Measurements from ENCODE around the gene CREG2. TPM values are rescaled to one million over a fixed set of nuclear protein-coding genes. Genes with fewer than 3 reads are reported as not detected.

Gene CREG2
- total RNA-seq, 1 experiment from 2014 or later = 119 TPM

DNA sequence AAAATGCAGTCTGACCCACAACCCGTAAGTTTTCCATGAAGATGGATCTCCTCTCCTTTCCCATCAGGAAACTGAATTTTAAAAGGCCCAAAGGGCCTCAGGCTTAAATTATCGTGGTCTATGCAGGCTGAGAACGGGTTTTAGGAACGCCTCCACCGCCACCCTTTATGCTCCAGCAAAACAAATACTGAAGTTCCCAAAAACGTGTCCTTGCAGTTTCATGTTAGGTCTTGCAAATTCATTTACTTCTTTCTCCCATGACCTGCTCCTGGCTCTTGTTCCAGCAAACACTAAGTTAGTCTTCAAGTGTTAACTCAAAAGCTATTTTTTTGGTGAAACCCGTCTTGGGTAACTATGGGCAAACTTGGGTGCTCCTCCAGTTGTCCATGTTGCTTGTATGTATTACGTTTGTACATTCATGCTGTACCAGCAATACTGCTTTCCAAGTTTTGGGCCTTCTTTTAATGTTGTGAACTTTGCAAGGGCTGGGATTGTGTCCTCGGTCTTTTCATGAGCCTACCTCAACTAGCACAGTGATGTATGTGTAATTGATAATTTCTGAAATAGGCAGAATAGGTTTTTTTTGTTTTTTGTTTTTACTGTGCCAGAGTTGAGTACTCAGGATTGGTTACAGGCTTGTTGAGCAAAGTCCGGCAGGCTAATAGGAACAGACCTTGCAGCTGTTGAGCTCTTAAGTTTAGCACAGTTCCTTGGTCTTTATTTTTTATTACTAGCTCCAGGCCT is 77.0 kb downstream of the CREG2 start:
- Mint-ChIP-seq H3K27me3 (ENCODE audit: insufficient read depth, unreplicated experiment) (no peaks in the 10 kb centered on the region), H3K4me3 (ENCODE audit: unreplicated experiment) (no peak overlapping the region), H3K36me3 (ENCODE audit: insufficient read depth, unreplicated experiment) (peaks cover 38% of the 10 kb centered on the region), H3K9me3 (ENCODE audit: unreplicated experiment) (no peaks in the 10 kb centered on the region), H3K4me1 (ENCODE audit: low read depth, unreplicated experiment) (peaks cover 37% of the 10 kb centered on the region), H3K27ac (ENCODE audit: unreplicated experiment) (peak overlapping the region; percentile 57)
- H3K4me3 ChIP-seq (ENCODE audit: low read depth, low read length) = no peak overlapping the region
- TF ChIP-seq, protein P1, sequence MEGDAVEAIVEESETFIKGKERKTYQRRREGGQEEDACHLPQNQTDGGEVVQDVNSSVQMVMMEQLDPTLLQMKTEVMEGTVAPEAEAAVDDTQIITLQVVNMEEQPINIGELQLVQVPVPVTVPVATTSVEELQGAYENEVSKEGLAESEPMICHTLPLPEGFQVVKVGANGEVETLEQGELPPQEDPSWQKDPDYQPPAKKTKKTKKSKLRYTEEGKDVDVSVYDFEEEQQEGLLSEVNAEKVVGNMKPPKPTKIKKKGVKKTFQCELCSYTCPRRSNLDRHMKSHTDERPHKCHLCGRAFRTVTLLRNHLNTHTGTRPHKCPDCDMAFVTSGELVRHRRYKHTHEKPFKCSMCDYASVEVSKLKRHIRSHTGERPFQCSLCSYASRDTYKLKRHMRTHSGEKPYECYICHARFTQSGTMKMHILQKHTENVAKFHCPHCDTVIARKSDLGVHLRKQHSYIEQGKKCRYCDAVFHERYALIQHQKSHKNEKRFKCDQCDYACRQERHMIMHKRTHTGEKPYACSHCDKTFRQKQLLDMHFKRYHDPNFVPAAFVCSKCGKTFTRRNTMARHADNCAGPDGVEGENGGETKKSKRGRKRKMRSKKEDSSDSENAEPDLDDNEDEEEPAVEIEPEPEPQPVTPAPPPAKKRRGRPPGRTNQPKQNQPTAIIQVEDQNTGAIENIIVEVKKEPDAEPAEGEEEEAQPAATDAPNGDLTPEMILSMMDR (IDR thresholded peaks at IDR 0.05; ENCODE audit: insufficient read depth in 1 of 2, low read depth in 1 of 2, low read length in 1 of 2, severe bottlenecking in 1 of 2, unreplicated experiment in 1 of 2) = no peak
- no TSS peak for BruUV-seq (replicated peaks)
- intact Hi-C loops (cut with micrococcal nuclease; ENCODE audit: unreplicated experiment) = no loop called here
- DNase-seq = no peak
- H3K9me3 ChIP-seq = no peaks in the 10 kb centered on the region
- ChIA-PET POLR2A (no interaction called here), CTCF (interaction anchor here (0.6 kb wide), 1 partner anchor 649 kb away, joined by 5 read pairs; no protein-coding TSS in a partner anchor)
- no peaks in the 10 kb centered on the region for H3K36me3 ChIP-seq (ENCODE audit: control insufficient read depth, insufficient read depth, low read length)
- H3K4me1 ChIP-seq = peaks cover 36% of the 10 kb centered on the region
- no peaks in the 10 kb centered on the region for H3K27me3 ChIP-seq (replicated peaks; ENCODE audit: control insufficient read depth, insufficient read depth, low read length)

DNA sequence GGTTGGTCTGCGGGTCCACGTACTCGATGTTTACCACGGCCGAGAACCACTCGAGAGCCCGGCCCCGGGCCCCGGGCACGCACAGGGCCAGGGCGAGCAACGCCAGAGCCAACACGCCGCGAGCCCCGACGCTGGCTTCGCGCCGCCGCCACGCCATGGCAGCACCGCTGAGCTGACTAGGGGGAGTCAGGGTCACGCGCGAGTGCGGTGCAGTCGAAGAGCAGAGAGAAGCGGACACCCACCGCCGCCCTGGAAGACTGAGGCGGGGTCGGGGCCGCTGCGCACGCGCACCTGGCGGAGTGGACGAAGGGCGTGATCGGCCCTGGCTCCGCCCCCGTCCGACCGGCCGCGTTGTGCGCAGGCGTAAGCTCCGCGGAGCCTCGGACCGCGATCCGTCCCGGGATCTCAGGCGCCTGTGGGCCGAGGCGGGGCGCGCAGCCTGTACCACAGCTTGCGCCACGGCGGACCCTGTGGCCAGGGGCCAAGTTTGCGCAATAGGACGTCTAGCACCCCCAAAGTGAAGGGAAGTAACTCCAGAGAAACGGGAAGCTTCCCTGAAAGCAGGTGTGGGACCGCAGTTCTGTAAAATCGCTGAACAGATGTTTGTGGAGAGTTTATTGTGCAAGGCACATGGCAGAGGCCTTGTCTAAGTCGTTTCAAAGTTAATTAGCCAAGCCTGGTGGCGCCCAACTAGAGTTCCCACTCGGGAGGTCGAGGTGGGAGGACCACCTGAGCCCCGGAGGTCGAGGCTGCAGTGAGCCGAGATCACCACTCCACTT is 78.7 kb downstream of the CREG2 start, which contains the start of gene RNF149:
RNF149 (minus strand) TSS at position 270 of the 779 bp plus-strand sequence; CDS start at position 157, 113 bp downstream.
- peaks cover 50% of the 10 kb centered on the region for H3K36me3 Mint-ChIP-seq (ENCODE audit: insufficient read depth, unreplicated experiment)
- TF ChIP-seq, protein P1 (IDR thresholded peaks at IDR 0.05; ENCODE audit: insufficient read depth in 1 of 2, low read depth in 1 of 2, low read length in 1 of 2, severe bottlenecking in 1 of 2, unreplicated experiment in 1 of 2) = no peak
- ChIA-PET CTCF (interaction anchor here (0.6 to 1.0 kb wide), 3 partner anchors 34 to 78 kb away, joined by 3 to 5 read pairs (median 4); no protein-coding TSS in a partner anchor), POLR2A (interaction anchor here (0.6 to 1.1 kb wide), 11 partner anchors 9 to 519 kb away, joined by 3 to 8 read pairs (median 4); partner anchors contain the start of gene CNOT11)
- H3K27ac Mint-ChIP-seq (ENCODE audit: unreplicated experiment) = peak within 1 kb of the TSS; percentile 53
- Histone ChIP-seq H3K27me3 (replicated peaks; ENCODE audit: control insufficient read depth, insufficient read depth, low read length) (no peaks in the 10 kb centered on the region), H3K9me3 (no peaks in the 10 kb centered on the region), H3K4me1 (peaks cover 40% of the 10 kb centered on the region), H3K36me3 (ENCODE audit: control insufficient read depth, insufficient read depth, low read length) (no peaks in the 10 kb centered on the region), H3K4me3 (ENCODE audit: low read depth, low read length) (peak within 1 kb of the TSS; percentile 97)
- no TSS peak for BruUV-seq (replicated peaks)
- intact Hi-C loops (cut with micrococcal nuclease; ENCODE audit: unreplicated experiment) = loop anchor here (5.0 kb wide), 1 partner anchor 34 kb away; no protein-coding TSS in a partner anchor
- peak within 1 kb of the TSS; percentile 83 for H3K4me3 Mint-ChIP-seq (ENCODE audit: unreplicated experiment)
- peaks cover 39% of the 10 kb centered on the region for H3K4me1 Mint-ChIP-seq (ENCODE audit: low read depth, unreplicated experiment)
- peak; percentile 92 to 98 for DNase-seq
- H3K9me3 Mint-ChIP-seq (ENCODE audit: unreplicated experiment) = no peaks in the 10 kb centered on the region
- no peaks in the 10 kb centered on the region for H3K27me3 Mint-ChIP-seq (ENCODE audit: insufficient read depth, unreplicated experiment)

DNA sequence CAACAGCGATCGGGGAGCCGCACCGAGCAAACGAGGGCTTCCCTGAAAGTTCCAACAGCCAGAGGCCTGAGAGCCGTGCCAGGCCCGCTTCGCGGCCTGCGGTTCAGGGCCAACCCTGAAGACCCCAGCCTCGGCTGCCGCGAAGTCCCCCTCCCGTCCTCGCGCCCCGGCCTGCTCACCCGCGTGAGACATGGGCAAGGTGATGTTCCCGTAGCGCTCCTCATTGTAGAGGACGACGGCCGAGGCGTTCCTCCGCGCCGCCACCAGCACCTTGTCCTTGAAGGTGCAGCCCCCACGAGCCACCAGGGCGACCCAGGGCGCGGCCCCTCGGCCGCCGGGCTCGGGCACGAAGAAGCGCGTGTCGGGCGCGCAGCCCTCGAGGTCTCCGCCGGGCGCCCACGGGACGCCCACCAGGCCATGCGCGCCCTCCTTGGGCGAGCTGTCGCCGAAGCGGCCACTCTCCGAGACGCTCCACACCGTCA is 79.3 kb downstream of the CREG2 start:
- no peaks in the 10 kb centered on the region for H3K36me3 ChIP-seq (ENCODE audit: control insufficient read depth, insufficient read depth, low read length)
- H3K9me3 ChIP-seq = no peaks in the 10 kb centered on the region
- H3K4me1 Mint-ChIP-seq (ENCODE audit: low read depth, unreplicated experiment) = peaks cover 39% of the 10 kb centered on the region
- no peaks in the 10 kb centered on the region for H3K27me3 Mint-ChIP-seq (ENCODE audit: insufficient read depth, unreplicated experiment)
- no peaks in the 10 kb centered on the region for H3K27me3 ChIP-seq (replicated peaks; ENCODE audit: control insufficient read depth, insufficient read depth, low read length)
- no peaks in the 10 kb centered on the region for H3K9me3 Mint-ChIP-seq (ENCODE audit: unreplicated experiment)
- H3K4me1 ChIP-seq = peaks cover 40% of the 10 kb centered on the region
- peak overlapping the region; percentile 97 for H3K4me3 ChIP-seq (ENCODE audit: low read depth, low read length)
- H3K4me3 Mint-ChIP-seq (ENCODE audit: unreplicated experiment) = peak overlapping the region; percentile 83
- POLR2A ChIA-PET = interaction anchor here (1.0 kb wide), 3 partner anchors 50 to 520 kb away, joined by 3 to 8 read pairs (median 6); no protein-coding TSS in a partner anchor
- intact Hi-C loops (cut with micrococcal nuclease; ENCODE audit: unreplicated experiment) = loop anchor here (5.0 kb wide), 1 partner anchor 34 kb away; no protein-coding TSS in a partner anchor
- BruUV-seq (replicated peaks) = no TSS peak
- H3K27ac Mint-ChIP-seq (ENCODE audit: unreplicated experiment) = peak overlapping the region; percentile 53
- DNase-seq = peak in 1 of 2 experiments; percentile 34
- peaks cover 56% of the 10 kb centered on the region for H3K36me3 Mint-ChIP-seq (ENCODE audit: insufficient read depth, unreplicated experiment)
- TF ChIP-seq, protein P1 (IDR thresholded peaks at IDR 0.05; ENCODE audit: insufficient read depth in 1 of 2, low read depth in 1 of 2, low read length in 1 of 2, severe bottlenecking in 1 of 2, unreplicated experiment in 1 of 2) = no peak
- CTCF ChIA-PET = interaction anchor here (0.6 to 1.0 kb wide), 3 partner anchors 34 to 79 kb away, joined by 3 to 5 read pairs (median 4); no protein-coding TSS in a partner anchor
